ENCODE results near the gene ATP2A2. TPM values are rescaled to one million over a fixed set of nuclear protein-coding genes. Genes with fewer than 3 reads are reported as not detected.

Gene ATP2A2
- total and polyA plus RNA-seq, 2 of the 4 experiments (the other 2 are of a cell fraction) = 166 to 225 TPM

GRCh38 chr12:110248096-110248447, 33.0 kb upstream of the ATP2A2 start:
- Histone ChIP-seq H3K56ac (ENCODE audit: extremely low read depth, insufficient read depth, low read length) (no peak overlapping the region), H3K4me3 (ENCODE audit: insufficient read depth, low read depth, low read length) (no peak overlapping the region), H3K36me3 (ENCODE audit: control insufficient read depth, insufficient read depth, low read length) (0 out of 2 replicates have a peak, but pooled peaks cover 2% of the 10 kb centered on the region), H3K79me1 (ENCODE audit: low read depth in 1 of 2, low read length in 2 of 2) (0 out of 4 replicates have a peak, but pooled peaks cover 0 to 4% of the 10 kb centered on the region in 2 experiments), H2BK20ac (ENCODE audit: low read depth, low read length) (no peak overlapping the region), H4K5ac (ENCODE audit: low read depth, low read length) (no peak overlapping the region), H4K20me1 (ENCODE audit: insufficient read depth, low read length) (no peaks in the 10 kb centered on the region), H3K23ac (ENCODE audit: low read depth, low read length) (no peak overlapping the region), H2AK5ac (ENCODE audit: low read depth, low read length) (0 out of 2 replicates have a peak overlapping the region, but pooled peaks have one; percentile 35), H2BK5ac (ENCODE audit: low read depth, low read length, poor library complexity, severe bottlenecking) (no peak overlapping the region), H2AK9ac (replicated peaks; ENCODE audit: low read depth, low read length, poor library complexity) (no peak overlapping the region), H2BK15ac (ENCODE audit: low read depth, low read length) (no peak overlapping the region), H3K14ac (replicated peaks; ENCODE audit: low read depth, low read length) (no peak overlapping the region), H3K4me1 (ENCODE audit: control insufficient read depth, insufficient read depth, low read length) (peaks cover 30% of the 10 kb centered on the region; the same call in 1 of the 2 replicates), H4K8ac (ENCODE audit: low read depth in 2 of 2, low read length in 2 of 2) (no peak overlapping the region), H3K9me1 (ENCODE audit: insufficient read depth, low read length) (peaks cover 26% of the 10 kb centered on the region), H4K91ac (ENCODE audit: insufficient read depth, low read depth, low read length) (no peak overlapping the region), H3K9me3 (ENCODE audit: control insufficient read depth, insufficient read depth, low read length) (no peaks in the 10 kb centered on the region), H3K27ac (ENCODE audit: insufficient read depth, low read length) (no peak overlapping the region), H2AFZ (replicated peaks; ENCODE audit: low read length, poor library complexity) (no peak overlapping the region), H3K4ac (ENCODE audit: low read depth, low read length) (0 out of 2 replicates have a peak overlapping the region, but pooled peaks have one; percentile 3), H3K4me2 (ENCODE audit: low read depth, low read length) (no peak overlapping the region; the same call in 1 of the 2 replicates), H3K9ac (ENCODE audit: low read depth, low read length) (no peak overlapping the region), H2BK120ac (ENCODE audit: low read depth, low read length) (0 out of 2 replicates have a peak overlapping the region, but pooled peaks have one; percentile 0), H3K27me3 (ENCODE audit: control insufficient read depth, insufficient read depth, low read length) (no peaks in the 10 kb centered on the region), H3K18ac (ENCODE audit: low read depth, low read length) (no peak overlapping the region)
- dilution Hi-C loops (cut with HindIII; ENCODE audit: low sequenced_read_pairs, unreplicated experiment) (no loop called here), intact Hi-C loops (cut with micrococcal nuclease) (no loop called here), in situ Hi-C loops (cut with MboI; ENCODE audit: low sequenced_read_pairs) (no loop called here)
- ATAC-seq (ENCODE audit: low read depth) (no peak), DNase-seq (no peak)
- no TSS peak for BruUV-seq (replicated peaks)
- POLR2A ChIA-PET (ENCODE audit: unreplicated experiment) = no interaction called here
- TF ChIP-seq FOS (IDR thresholded peaks at IDR 0.05; ENCODE audit: low read depth, low read length) (no peak), CEBPB (IDR thresholded peaks at IDR 0.05; ENCODE audit: low read depth, low read length) (no peak), MAFK (IDR thresholded peaks at IDR 0.05; ENCODE audit: low read depth, low read length) (no peak), USF2 (IDR thresholded peaks at IDR 0.05; ENCODE audit: low read depth, low read length) (no peak), MXI1 (IDR thresholded peaks at IDR 0.05; ENCODE audit: borderline replicate concordance, low read depth, low read length) (no peak), BHLHE40 (IDR thresholded peaks at IDR 0.05; ENCODE audit: low read depth, low read length) (no peak), SMC3 (IDR thresholded peaks at IDR 0.05; ENCODE audit: low read depth, low read length) (no peak), CHD1 (IDR thresholded peaks at IDR 0.05; ENCODE audit: low read depth, low read length) (no peak), NFE2L2 (IDR thresholded peaks at IDR 0.05; ENCODE audit: low read depth, low read length) (no peak), ELK1 (IDR thresholded peaks at IDR 0.05; ENCODE audit: borderline replicate concordance, low read depth, low read length) (no peak), RAD21 (IDR thresholded peaks at IDR 0.05; ENCODE audit: low read length) (no peak), CTCF (conservative IDR thresholded peaks at IDR 0.05; ENCODE audit: low read depth, low read length) (no peak)
- WGBS, 2 experiments (ENCODE audit: extremely low coverage in 2 of 2, insufficient read length in 1 of 2) = 80% methylated on average over 2 of the region's 4 CpGs; no CpG with 5 or more reads in 1 of the 2 experiments
- CTCF ChIA-PET = no interaction called here
